NCI-H526 treated with DMSO at 0.1 percent for 48 hours (cell line): ENCODE measurements around the gene DIP2C.
"Not testable (repeated sequence)": the region's sequence is repeated elsewhere in the genome, so short reads cannot be mapped to it uniquely, and the experiment has no call there.

ENCODE experiments used
- DNase-seq: peaks from one replicate; lab custom pipeline; 2025; lab: John Stamatoyannopoulos, UW

DIP2C gene

GRCh38 chr10:352476-353235 lies 336.8 kb downstream of the DIP2C start:
- DNase-seq, result no peak

GRCh38 chr10:351770-352334 lies 337.6 kb downstream of the DIP2C start:
- no peak for DNase-seq

GRCh38 chr10:350981-351501 lies 338.4 kb downstream of the DIP2C start:
- DNase-seq, result no peak

- DNase-seq, result no peak
Measured at GRCh38 chr10:349081-349480, 340.4 kb downstream of the DIP2C start.

GRCh38 chr10:348456-348855 lies 341.0 kb downstream of the DIP2C start:
- no peak for DNase-seq

- DNase-seq, result not testable (repeated sequence)
Measured at GRCh38 chr10:347774-348173, 341.7 kb downstream of the DIP2C start.

GRCh38 chr10:347190-347589 lies 342.3 kb downstream of the DIP2C start:
- not testable (repeated sequence) for DNase-seq

GRCh38 chr10:344582-345200 lies 344.8 kb downstream of the DIP2C start:
- DNase-seq, result no peak

- DNase-seq, result no peak
Measured at GRCh38 chr10:343231-344220, 345.9 kb downstream of the DIP2C start.

GRCh38 chr10:341081-341740 lies 348.3 kb downstream of the DIP2C start:
- DNase-seq, result no peak

GRCh38 chr10:340646-341045 lies 348.8 kb downstream of the DIP2C start:
- DNase-seq, result no peak

GRCh38 chr10:339038-339391 lies 350.5 kb downstream of the DIP2C start:
- no peak for DNase-seq

GRCh38 chr10:338171-339037 lies 351.1 kb downstream of the DIP2C start:
- DNase-seq, result peak; percentile 7

GRCh38 chr10:336247-336646 lies 353.2 kb downstream of the DIP2C start:
- no peak for DNase-seq

GRCh38 chr10:335151-335800 lies 354.2 kb downstream of the DIP2C start:
- no peak for DNase-seq

GRCh38 chr10:331186-331585 lies 358.3 kb downstream of the DIP2C start:
- no peak for DNase-seq

GRCh38 chr10:329361-330099 lies 359.9 kb downstream of the DIP2C start:
- DNase-seq, result peak; percentile 10

- no peak for DNase-seq
Measured at GRCh38 chr10:327889-328852, 361.3 kb downstream of the DIP2C start.
